SU-DHL-6 (cell line): ENCODE results near the gene CASKIN2.
"Not testable (repeated sequence)": the region's sequence is repeated elsewhere in the genome, so short reads cannot be mapped to it uniquely, and the experiment has no call there.

Source experiments
- H2AFZ ChIP-seq: fragments of 200-600 bp; sonication (generic); 2 replicates; pipeline ENCODE4 v1.6.1; 2014; ENCODE audit warnings: low read depth, mild to moderate bottlenecking, moderate library complexity, mixed read lengths, antibody characterized with exemption, low read length; ENCODE audit not compliant: severe bottlenecking
- H3F3A ChIP-seq: fragments of 200-600 bp; shearing (Covaris generic); 2 replicates; pipeline ENCODE4 v1.6.0; 2016; ENCODE audit warnings: antibody characterized with exemption, mild to moderate bottlenecking; ENCODE audit not compliant: insufficient read depth
- H3K27ac ChIP-seq: fragments of 200-600 bp; sonication (generic); 2 replicates; pipeline ENCODE4 v1.5.1; 2016; ENCODE audit warnings: low read depth, mild to moderate bottlenecking, low read length, moderate library complexity, mixed read lengths
- H3K27me3 ChIP-seq: fragments of 200-600 bp; sonication (generic), shearing (Covaris generic); 2 replicates; pipeline ENCODE4 v1.6.0; 2014; ENCODE audit warnings: mild to moderate bottlenecking, low read length
- H3K36me3 ChIP-seq: fragments of 200-600 bp; sonication (generic); 2 replicates; pipeline ENCODE4 v1.6.1; 2014; ENCODE audit warnings: mild to moderate bottlenecking, low read length, mixed read lengths
- H3K4me2 ChIP-seq: fragments of 300-600, 200-600 bp; shearing (Covaris generic), sonication (generic); 2 replicates; pipeline ENCODE4 v1.6.0; 2014; ENCODE audit warnings: low read length, low read depth, mild to moderate bottlenecking; ENCODE audit not compliant: poor library complexity, severe bottlenecking
- H3K4me3 ChIP-seq: fragments of 200-600 bp; sonication (generic); 2 replicates; pipeline ENCODE4 v1.5.1; 2014; ENCODE audit warnings: antibody characterized with exemption, low read length, mild to moderate bottlenecking, mixed read lengths; ENCODE audit not compliant: insufficient read depth, poor library complexity, severe bottlenecking
- H3K79me2 ChIP-seq: fragments of 200-600 bp; sonication (generic); 2 replicates; pipeline ENCODE4 v1.6.1; 2014; ENCODE audit warnings: mild to moderate bottlenecking, low read length, moderate library complexity; ENCODE audit not compliant: insufficient read depth
- H3K9ac ChIP-seq: fragments of 200-600 bp; sonication (generic); 2 replicates; pipeline ENCODE4 v1.7.0; 2014; ENCODE audit warnings: mild to moderate bottlenecking, low read length
- H3K9me2 ChIP-seq: fragments of 200-600 bp; sonication (generic); replicated peaks from 2 replicates; pipeline ENCODE4 v1.6.1; 2014; ENCODE audit warnings: low read length; ENCODE audit not compliant: insufficient read depth
- H3K9me3 ChIP-seq: fragments of 200-600 bp; sonication (generic); 2 replicates; pipeline ENCODE4 v1.6.1; 2014; ENCODE audit warnings: low read length, mixed read lengths; ENCODE audit not compliant: insufficient read depth
- H4K20me1 ChIP-seq: fragments of 200-600 bp; sonication (generic); 2 replicates; pipeline ENCODE4 v1.6.1; 2014; ENCODE audit warnings: low read depth, mild to moderate bottlenecking, antibody characterized with exemption, low read length, moderate library complexity, mixed read lengths
- EZH2phosphoT487 ChIP-seq: fragments of 200-600 bp; sonication (generic), shearing (Covaris generic); conservative IDR thresholded peaks from 2 replicates; pipeline ENCODE4 v1.6.1; 2018; ENCODE audit warnings: mild to moderate bottlenecking, antibody characterized with exemption, low read length, moderate library complexity, mixed read lengths
- TF ChIP-seq, protein P1 (sequence below): fragments of 200-600 bp; sonication (generic); IDR thresholded peaks from one replicate; pipeline ENCODE4 v1.5.1; 2017; ENCODE audit warnings: antibody characterized with exemption, mild to moderate bottlenecking, low read length, moderate library complexity; ENCODE audit not compliant: insufficient read depth, poor library complexity, severe bottlenecking

Gene CASKIN2

DNA sequence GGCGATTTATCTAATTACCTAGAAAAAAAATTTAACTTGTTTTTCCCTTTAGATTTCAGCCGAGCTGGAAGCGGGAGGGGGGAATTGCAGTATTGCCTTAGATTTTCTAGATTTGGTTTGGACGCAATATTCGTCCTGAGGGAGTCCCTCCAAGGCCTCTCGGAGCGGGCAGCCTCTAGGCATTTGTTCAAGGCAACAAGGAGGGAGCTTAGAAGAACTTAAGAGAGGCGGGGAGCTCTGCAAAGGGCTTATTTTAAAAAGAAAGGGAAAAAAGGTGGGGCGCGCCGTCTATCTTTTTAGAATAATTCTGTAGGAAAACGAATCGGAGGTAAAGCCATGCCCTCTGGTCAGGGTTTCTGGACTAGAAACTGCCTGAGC, 59.3 kb downstream of the CASKIN2 start:
- H3K9ac ChIP-seq: peak overlapping the region; percentile 82
- no peaks in the 10 kb centered on the region for H3K27me3 ChIP-seq
- peak overlapping the region; percentile 91 for H3K4me3 ChIP-seq
- H3F3A ChIP-seq: no peaks in the 10 kb centered on the region
- H3K9me3 ChIP-seq: no peaks in the 10 kb centered on the region
- no peak for TF ChIP-seq EZH2phosphoT487
- H3K4me2 ChIP-seq: peak overlapping the region; percentile 83
- H3K27ac ChIP-seq: no peak overlapping the region
- H2AFZ ChIP-seq: peak overlapping the region; percentile 94
- no peaks in the 10 kb centered on the region for H3K9me2 ChIP-seq
- no peaks in the 10 kb centered on the region for H3K79me2 ChIP-seq
- no peaks in the 10 kb centered on the region for H3K36me3 ChIP-seq
- H4K20me1 ChIP-seq: no peaks in the 10 kb centered on the region

DNA sequence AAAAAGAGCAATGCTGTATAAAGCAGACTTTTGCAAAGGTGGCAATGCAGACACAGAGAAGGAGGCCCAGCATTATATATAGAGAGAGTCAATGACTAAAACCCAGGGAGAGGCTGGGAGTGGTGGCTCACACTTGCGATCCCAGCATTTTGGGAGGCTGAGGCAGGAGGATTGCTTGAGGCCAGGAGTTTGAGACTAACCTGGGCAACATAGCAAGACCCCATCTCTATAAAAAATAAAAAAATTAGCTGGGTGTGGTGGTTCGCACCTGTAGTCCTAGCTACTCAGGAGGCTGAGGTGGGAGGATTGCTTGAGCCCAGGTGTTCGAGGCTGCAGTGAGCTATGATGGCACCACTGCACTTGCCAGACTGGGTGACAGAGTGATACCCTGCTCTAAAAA, 60.7 kb downstream of the CASKIN2 start:
- H3K9me3 ChIP-seq, H3K4me2 ChIP-seq, H3F3A ChIP-seq, H3K9ac ChIP-seq, H3K27ac ChIP-seq, H4K20me1 ChIP-seq, H2AFZ ChIP-seq, H3K4me3 ChIP-seq, H3K9me2 ChIP-seq, H3K36me3 ChIP-seq, H3K79me2 ChIP-seq, H3K27me3 ChIP-seq: not testable (repeated sequence)

GRCh38 chr17:75454193-75454592, 61.1 kb downstream of the CASKIN2 start:
- H3K9ac ChIP-seq: no peak overlapping the region
- H3K4me3 ChIP-seq: no peak overlapping the region
- H3K79me2 ChIP-seq: no peaks in the 10 kb centered on the region
- H3K9me3 ChIP-seq: no peaks in the 10 kb centered on the region
- TF ChIP-seq, protein P1, sequence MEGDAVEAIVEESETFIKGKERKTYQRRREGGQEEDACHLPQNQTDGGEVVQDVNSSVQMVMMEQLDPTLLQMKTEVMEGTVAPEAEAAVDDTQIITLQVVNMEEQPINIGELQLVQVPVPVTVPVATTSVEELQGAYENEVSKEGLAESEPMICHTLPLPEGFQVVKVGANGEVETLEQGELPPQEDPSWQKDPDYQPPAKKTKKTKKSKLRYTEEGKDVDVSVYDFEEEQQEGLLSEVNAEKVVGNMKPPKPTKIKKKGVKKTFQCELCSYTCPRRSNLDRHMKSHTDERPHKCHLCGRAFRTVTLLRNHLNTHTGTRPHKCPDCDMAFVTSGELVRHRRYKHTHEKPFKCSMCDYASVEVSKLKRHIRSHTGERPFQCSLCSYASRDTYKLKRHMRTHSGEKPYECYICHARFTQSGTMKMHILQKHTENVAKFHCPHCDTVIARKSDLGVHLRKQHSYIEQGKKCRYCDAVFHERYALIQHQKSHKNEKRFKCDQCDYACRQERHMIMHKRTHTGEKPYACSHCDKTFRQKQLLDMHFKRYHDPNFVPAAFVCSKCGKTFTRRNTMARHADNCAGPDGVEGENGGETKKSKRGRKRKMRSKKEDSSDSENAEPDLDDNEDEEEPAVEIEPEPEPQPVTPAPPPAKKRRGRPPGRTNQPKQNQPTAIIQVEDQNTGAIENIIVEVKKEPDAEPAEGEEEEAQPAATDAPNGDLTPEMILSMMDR: no peak
- no peak for TF ChIP-seq EZH2phosphoT487
- no peaks in the 10 kb centered on the region for H3K9me2 ChIP-seq
- no peaks in the 10 kb centered on the region for H3K27me3 ChIP-seq
- H4K20me1 ChIP-seq: no peaks in the 10 kb centered on the region
- no peak overlapping the region for H3K27ac ChIP-seq
- no peak overlapping the region for H3K4me2 ChIP-seq
- no peaks in the 10 kb centered on the region for H3K36me3 ChIP-seq
- no peaks in the 10 kb centered on the region for H3F3A ChIP-seq
- H2AFZ ChIP-seq: no peak overlapping the region

- Histone ChIP-seq H3K9me3 (no peaks in the 10 kb centered on the region), H3K36me3 (no peaks in the 10 kb centered on the region), H3F3A (no peaks in the 10 kb centered on the region), H3K9ac (no peak overlapping the region), H3K27me3 (no peaks in the 10 kb centered on the region), H4K20me1 (no peaks in the 10 kb centered on the region), H3K9me2 (no peaks in the 10 kb centered on the region), H2AFZ (no peak overlapping the region), H3K4me2 (no peak overlapping the region), H3K27ac (no peak overlapping the region), H3K79me2 (no peaks in the 10 kb centered on the region), H3K4me3 (no peak overlapping the region)
- TF ChIP-seq, protein P1: no peak
- no peak for TF ChIP-seq EZH2phosphoT487
Observed at GRCh38 chr17:75450270-75450669, 65.1 kb downstream of the CASKIN2 start.
